ENCODE data around the gene EXOSC3.
"Not testable (repeated sequence)": the region's sequence is repeated elsewhere in the genome, so short reads cannot be mapped to it uniquely, and the experiment has no call there.

Gene EXOSC3

DNA sequence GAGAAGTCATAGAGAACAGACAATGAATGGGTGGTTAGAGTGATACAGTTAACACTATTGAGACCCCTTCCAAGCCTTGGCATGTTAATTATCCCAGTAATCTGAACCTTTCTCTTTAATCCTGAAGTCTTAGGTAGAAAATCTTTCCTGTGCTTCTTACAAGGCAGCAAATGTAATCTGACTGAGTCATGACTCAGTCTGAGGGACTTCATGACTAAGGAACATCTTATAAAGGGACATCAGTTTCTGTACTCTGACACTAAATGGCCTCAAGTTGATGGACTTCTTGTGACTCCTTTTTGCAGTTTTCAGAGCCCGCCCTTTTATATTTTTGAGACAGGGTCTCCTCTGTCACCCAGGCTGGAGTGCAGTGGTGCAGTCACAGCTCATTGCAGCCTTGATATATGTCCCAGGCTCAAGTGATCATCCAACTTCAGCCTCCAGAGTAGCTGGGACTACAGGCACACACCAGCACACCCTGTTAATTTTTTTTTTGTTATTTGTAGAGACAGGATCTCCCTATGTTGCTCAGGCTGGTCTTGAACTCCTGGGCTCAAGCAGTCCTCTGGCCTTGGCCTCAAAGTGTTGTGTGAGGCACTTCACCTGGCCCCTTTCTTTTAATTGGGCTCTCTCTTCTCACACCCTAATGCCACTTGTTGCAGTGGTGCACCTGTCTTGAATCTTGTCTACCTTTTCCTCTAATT lies 9.5 kb downstream of the EXOSC3 start:
- no peak for DNase-seq

GRCh38 chr9:37769995-37770394 lies 14.9 kb downstream of the EXOSC3 start:
- no peak for DNase-seq

DNA sequence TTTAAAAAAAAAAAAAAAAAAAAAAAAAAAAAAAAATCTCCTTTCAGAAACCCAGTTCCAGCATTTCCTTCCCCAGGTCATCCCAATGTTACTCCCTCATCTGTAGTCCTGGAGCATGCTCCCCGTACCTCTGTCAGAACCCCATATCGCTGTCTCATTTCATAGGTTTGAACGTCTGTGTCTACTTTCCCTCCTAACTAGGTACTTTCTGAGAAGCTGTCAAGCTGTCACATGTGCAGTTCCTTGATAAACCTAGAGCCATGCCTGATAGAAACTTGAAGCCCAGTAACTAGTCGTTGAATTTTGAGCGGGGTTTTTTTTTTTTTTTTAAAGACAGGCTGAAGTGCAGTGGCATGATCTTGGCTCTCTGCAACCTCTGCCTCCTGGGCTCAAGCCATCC lies 15.6 kb downstream of the EXOSC3 start:
- DNase-seq, result no peak

GRCh38 chr9:37765263-37765662 lies 19.6 kb downstream of the EXOSC3 start:
- DNase-seq, result not testable (repeated sequence)

DNA sequence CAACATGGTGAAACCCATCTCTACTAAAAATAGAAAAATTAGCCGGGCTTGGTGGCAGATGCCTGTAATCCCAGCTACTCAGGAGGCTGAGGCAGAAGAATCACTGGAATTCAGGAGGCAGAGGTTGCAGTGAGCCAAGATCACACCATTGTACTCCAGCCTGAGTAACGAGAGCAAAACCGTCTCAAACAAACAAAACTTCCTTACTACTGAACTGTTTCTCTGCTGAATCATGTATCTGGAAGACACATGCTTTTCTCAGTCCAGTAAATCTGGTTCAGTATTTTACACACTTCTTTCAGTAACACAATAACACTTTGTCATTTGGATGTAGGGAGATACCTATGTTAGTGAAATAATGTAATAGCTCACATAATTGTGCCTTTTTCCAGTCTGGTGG lies 23.4 kb downstream of the EXOSC3 start:
- DNase-seq, result no peak

DNA sequence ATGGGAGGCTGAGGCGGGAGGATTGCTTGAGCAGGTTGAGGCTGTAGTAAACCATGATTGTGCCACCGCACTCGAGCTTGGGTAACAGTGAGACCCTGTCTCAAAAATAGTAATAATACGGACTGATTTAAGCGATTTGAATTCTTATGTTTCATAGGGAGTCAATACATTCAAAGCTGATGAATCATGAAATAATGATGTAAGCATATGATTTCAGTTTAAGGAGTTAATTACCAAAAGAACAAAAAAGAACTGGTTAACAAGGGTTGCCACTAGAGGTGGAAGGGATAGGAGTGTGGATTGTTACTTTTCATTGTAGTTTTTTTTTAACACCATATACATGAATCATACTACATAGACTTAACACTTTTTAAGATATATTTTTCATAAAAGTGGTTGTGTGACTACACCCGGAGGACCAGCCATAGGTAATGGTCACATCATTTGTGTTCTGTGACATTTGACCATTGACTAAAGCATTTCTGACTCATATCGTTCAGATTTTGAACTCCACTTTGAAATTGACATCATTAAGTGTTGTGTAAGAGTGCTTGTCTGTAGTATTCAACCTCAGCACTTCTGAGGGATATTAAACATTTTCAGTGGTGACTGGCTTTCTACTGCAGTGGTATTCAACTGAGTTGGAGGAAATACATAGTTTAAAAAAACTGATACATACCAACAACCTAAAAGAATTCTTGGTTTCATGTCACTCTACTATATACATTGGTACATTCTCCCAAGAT lies 24.3 kb downstream of the EXOSC3 start:
- no peak for DNase-seq

DNA sequence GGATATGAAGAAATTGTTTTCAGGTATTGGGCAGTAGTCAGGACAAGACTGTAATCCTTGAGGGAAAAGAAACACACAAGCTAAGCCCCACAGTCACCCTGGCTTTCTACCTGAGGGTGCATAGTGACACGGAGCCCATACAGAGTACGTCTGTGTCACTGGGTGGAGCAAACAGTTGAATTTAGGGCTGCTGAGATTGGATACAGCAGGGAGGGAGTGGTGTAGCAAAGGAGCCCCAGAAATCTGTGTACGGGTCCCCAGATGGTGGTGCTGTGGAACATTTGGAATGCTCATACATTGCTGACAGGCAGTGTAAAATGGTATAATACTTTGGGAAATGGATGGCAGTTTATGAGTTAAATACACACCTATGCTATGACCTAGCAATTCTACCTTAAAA lies 26.1 kb downstream of the EXOSC3 start:
- no peak for DNase-seq

GRCh38 chr9:37753489-37754190 lies 31.2 kb downstream of the EXOSC3 start, which contains the start of gene TRMT10B:
Gene TRMT10B, plus strand, starts transcription at chr9:37753805. Its CDS starts 8,127 bp downstream, at chr9:37761932.
- DNase-seq, result peak; percentile 79

GRCh38 chr9:37752642-37753488 lies 32.0 kb downstream of the EXOSC3 start:
- DNase-seq, result no peak

GRCh38 chr9:37752112-37752511 lies 32.8 kb downstream of the EXOSC3 start:
- DNase-seq, result not testable (repeated sequence)

DNA sequence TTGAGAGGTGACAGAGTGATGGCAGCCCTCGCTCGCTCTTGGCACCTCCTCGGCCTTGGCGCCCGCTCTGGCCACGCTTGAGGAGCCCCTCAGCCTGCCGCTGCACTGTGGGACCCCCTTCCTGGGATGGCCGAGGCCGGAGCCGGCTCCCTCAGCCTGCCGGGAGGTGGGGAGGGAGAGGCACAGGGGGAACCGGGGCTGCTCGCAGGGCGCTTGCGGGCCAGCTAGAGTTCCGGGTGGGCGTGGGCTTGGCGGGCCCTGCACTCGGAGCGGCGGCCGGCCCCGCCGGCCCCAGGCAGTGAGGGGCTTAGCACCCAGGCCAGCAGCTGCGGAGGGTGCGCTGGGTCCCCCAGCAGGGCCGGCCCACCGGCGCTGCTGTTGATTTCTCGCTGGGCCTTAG lies 33.2 kb downstream of the EXOSC3 start:
- not testable (repeated sequence) for DNase-seq

DNA sequence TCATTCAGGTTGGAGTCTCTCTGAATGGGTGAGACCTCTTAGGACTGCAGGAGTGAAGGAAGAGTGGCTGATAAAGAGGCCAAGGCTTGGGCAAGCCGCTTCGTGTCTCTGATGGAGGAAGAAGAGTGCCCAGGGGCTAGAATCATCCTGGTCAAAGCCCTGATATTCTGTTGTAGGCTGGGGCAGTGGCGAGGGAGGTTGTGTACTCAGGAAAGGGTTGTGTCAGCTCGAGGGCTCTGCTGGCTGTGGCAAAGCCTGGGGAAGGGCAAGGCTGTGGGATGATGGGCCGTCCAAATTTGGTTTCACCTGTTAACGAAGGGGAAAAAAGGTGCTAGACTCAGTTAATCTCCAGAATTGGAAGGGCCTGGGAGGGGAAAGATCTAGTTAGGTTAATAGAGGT lies 33.7 kb downstream of the EXOSC3 start:
- no peak for DNase-seq

DNA sequence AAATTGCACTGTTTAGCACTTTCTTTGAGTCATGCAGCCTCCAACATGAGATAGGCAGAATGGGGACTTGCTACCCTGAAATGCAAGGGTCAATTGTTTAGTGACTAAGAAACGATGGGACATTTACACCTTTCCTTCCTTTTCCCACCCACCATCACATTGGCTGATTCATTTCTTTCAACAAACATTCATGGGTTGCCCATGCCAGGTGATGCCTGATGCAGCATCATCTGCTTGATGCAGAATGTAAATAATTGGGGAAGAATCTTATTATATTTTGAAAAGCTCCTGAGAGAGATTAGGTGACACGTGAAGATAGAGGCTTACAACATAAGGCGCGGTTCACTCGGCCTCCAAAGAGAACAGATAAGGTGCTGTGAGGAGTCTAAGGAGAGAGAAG lies 35.7 kb downstream of the EXOSC3 start:
- no peak for DNase-seq

GRCh38 chr9:37747271-37747753 lies 37.6 kb downstream of the EXOSC3 start:
- peak; percentile 57 for DNase-seq

DNA sequence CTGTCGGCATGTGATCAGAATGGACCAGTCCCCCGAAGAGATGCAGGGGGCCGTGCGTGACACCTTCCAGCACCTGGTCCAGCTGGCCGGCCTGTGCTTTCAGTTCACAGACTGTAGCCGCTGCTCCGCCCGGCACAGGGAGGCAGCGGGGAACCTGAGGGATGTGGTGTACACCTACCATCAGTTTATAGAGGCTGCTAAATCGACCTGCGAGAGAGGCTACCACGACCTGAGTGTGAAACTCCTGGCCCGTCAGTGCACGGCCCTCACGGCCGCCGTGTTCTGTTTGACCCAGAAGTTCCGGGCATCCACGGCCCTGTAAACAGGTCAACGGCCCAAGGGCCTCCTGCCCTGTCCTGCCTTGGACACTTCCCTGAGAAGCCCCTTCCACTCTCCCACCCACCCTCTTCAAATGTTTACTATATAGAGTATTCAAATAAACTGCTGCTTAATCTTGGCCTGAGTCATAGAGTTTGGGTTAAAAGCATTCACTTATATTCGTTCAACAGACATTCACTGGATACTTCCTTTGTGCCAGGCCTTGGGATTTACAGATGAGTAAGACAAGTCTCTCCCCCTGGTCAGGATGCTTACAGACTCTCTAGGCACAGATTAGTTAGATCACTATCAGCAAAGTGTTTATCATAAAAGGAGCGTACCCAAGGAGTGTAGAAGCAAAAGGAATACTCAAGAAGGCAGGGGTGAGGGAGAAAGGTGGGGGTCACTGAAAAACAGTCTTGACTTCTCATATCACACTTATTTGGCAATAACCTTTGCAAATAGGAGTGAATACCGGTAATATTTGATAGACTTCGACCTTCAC lies 38.2 kb downstream of the EXOSC3 start:
- no peak for DNase-seq

DNA sequence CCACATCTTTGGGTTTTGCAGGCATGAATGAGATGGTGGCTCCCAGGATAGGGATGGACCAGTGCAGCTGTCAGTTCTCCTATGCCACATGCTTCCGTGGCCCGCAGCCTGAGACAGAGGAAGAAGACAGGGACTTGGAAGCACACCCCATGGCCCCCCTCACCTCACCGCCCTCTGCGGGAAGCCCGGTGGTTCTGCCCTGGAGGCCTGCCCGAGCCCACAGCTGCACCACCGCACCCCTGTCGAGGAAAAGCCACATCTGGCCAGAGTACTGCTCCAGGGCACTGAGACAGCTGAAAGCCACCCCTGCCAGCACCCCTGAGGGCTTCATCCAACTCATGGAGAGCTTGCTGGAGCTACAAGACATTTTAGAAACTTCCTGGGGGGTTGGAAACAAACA lies 38.9 kb downstream of the EXOSC3 start:
- DNase-seq, result no peak

DNA sequence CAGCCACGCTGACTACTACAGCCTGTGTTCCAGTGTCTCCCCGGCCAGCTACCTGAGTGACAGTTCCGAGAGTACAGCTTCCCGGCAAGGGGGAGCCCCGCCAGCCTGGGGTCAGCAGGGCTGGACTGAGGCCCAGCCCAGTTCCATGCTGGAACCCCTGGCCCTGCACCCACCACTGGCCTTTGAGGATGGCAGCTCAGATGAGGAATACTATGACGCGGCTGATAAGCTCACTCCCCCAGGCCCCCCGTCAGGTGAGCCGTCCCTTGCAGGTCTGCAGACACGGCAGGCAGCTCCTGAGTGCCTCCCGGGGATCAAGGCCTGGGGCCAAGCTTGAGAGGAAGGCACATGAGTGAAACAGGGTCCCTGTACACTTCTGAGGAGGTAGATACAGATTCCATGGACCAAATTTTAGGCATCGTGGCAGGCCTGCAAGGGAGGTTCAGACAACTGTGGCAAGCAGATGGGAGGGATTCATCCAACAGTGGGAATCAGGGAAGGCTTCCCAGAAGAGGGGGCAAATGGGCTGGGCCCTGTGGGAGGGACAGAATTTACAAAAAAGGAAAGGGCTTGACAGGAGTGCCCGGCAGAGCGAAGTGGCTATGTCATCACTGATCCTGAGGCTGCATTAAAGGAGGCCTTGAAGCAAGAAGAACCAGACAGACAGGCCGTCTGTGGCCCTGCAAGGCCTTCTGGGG lies 44.1 kb downstream of the EXOSC3 start:
- no peak for DNase-seq

DNA sequence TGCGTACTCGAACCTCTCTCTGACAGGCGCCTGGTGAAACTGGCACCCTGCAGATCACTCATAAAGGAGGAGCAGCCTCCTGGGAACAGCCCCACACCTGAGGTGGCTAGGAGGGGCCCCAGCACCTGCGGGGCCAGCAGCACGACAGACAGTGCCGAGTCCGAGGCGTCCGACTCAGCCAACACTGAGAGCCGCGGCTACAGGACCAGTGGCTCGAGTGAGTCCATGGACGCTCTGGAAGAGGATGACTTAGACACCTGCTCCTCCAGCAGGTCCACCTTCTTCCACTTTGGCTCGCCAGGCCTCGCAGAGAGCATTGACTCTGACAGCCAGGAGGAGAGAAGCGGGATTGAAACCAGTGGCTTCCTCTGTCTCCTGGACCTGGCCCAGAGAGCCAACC lies 44.7 kb downstream of the EXOSC3 start:
- DNase-seq, result no peak

- DNase-seq, result no peak
Observed at GRCh38 chr9:37739222-37739621, 45.6 kb downstream of the EXOSC3 start.

- DNase-seq, result no peak
Observed at GRCh38 chr9:37732952-37733351, 51.9 kb downstream of the EXOSC3 start.

GRCh38 chr9:37732086-37732741 lies 52.6 kb downstream of the EXOSC3 start:
- peak; percentile 64 for DNase-seq
